K562 (cell line): ENCODE data around the gene ORC4. TPM values are rescaled to one million over a fixed set of nuclear protein-coding genes. Genes with fewer than 3 reads are reported as not detected.
A peak's percentile ranks its signal among the peaks of the same experiment; 100 is the strongest.

Source experiments
- FOXK2 ChIP-seq, 2 experiments: fragments of 450-650 bp; IDR thresholded peaks in 1 of 2; conservative IDR thresholded peaks in 1 of 2; 2 replicates each; pipeline ENCODE4 v1.6.1; 2016; ENCODE audit warnings: low read depth in 2 of 2, mild to moderate bottlenecking in 1 of 2
- HDAC1 ChIP-seq, 2 experiments: fragments of 450-650 bp; IDR thresholded peaks; 2 replicates each; pipeline ENCODE4 v1.6.1; 2016 to 2017; ENCODE audit warnings: inconsistent platforms in 1 of 2, mild to moderate bottlenecking in 1 of 2, moderate library complexity in 1 of 2
- HOXB6 ChIP-seq: fragments of 250-450 bp; sonication (Bioruptor Pico); IDR thresholded peaks from 2 replicates; pipeline ENCODE4 v1.5.1; 2022; ENCODE audit warnings: mild to moderate bottlenecking, borderline replicate concordance
- NR2C2 ChIP-seq, 2 experiments: fragments of 200-800 bp in 1 of 2; sonication (Bioruptor generic) in 1 of 2; sonication (generic) in 1 of 2; formaldehyde crosslinking in 1 of 2; IDR thresholded peaks; 2 replicates each; pipeline versions ENCODE4 v1.6.1 to v1.8.0; 2016 to 2022; ENCODE audit warnings: mild to moderate bottlenecking in 1 of 2, missing compliant biosample characterization in 1 of 2, missing genetic modification characterization in 1 of 2, missing genetic modification reagents in 1 of 2
- POLR2AphosphoS5 ChIP-seq: IDR thresholded peaks from 2 replicates; pipeline ENCODE4 v1.6.1; 2011; ENCODE audit warnings: mild to moderate bottlenecking, low read depth, low read length, moderate library complexity; ENCODE audit not compliant: control insufficient read depth, insufficient read depth
- POLR2B ChIP-seq: fragments of 450-650 bp; IDR thresholded peaks from 2 replicates; pipeline ENCODE4 v1.6.1; 2018; ENCODE audit warnings: low read depth; ENCODE audit not compliant: partially characterized antibody
- SIN3A ChIP-seq, 2 experiments: fragments of 150-350 bp in 1 of 2; IDR thresholded peaks; 2 replicates each; pipeline ENCODE4 v1.6.1; 2011 to 2016; ENCODE audit warnings: borderline replicate concordance in 2 of 2, low read depth in 2 of 2, low read length in 2 of 2, mild to moderate bottlenecking in 2 of 2, moderate library complexity in 2 of 2; ENCODE audit not compliant: control insufficient read depth in 1 of 2
- STAG1 ChIP-seq: sonication (generic); formaldehyde crosslinking; IDR thresholded peaks from 2 replicates; pipeline ENCODE4 v1.5.0; 2020; ENCODE audit warnings: missing genetic modification reagents, borderline replicate concordance
- TFAM ChIP-seq: fragments of 250-450 bp; sonication (Bioruptor Pico); conservative IDR thresholded peaks from 2 replicates; pipeline ENCODE4 v1.5.0; 2021; ENCODE audit warnings: mild to moderate bottlenecking, moderate library complexity
- ZNF766 ChIP-seq: fragments of 200-800 bp; sonication (Bioruptor generic); conservative IDR thresholded peaks from 2 replicates; pipeline ENCODE4 v1.6.1; 2016; ENCODE audit warnings: missing genetic modification characterization, missing compliant biosample characterization
- polyA plus RNA-seq, 8 experiments: library from polyadenylated mRNA; depleted of rRNA in 4 of 8; stranded (reverse) in 5 of 8; unstranded in 3 of 8; fragments of >200 nt; fragmentation: Nextera tagmentation in 2 of 8; fragmentation: Illumina TruSeq in 1 of 8; extraction: Ambion mirVana in 2 of 8; extraction: Trizol in 1 of 8; gene quantifications; 2 replicates each; pipeline versions ENCODE4 v1.2.1 to v1.2.3, GENCODE V29; 2011 to 2014; ENCODE audit warnings: inconsistent platforms in 1 of 8, missing spikeins in 1 of 8
- total RNA-seq, 7 experiments: library from RNA; depleted of rRNA in 6 of 7; stranded (reverse); fragments of >200 nt in 6 of 7; fragmentation: Illumina TruSeq in 2 of 7; extraction: Trizol in 2 of 7; gene quantifications; 2 replicates each; pipeline versions ENCODE4 v1.2.1 to v1.2.3, GENCODE V29; 2011 to 2021; ENCODE audit warnings: low replicate concordance in 1 of 7
- TF ChIP-seq, protein P1 (sequence below): sonication (generic); IDR thresholded peaks from 2 replicates; pipeline ENCODE4 v1.6.1; 2016
- TF ChIP-seq, protein P2 (sequence below): fragments of 250-450 bp; sonication (Bioruptor Pico); IDR thresholded peaks from 2 replicates; pipeline ENCODE4 v1.4.0; 2020
- TF ChIP-seq, protein P3 (sequence below): fragments of 250-450 bp; sonication (Bioruptor Pico); IDR thresholded peaks from 2 replicates; pipeline ENCODE4 v1.8.0; 2022; ENCODE audit warnings: moderate library complexity, mild to moderate bottlenecking, inconsistent platforms
- TF ChIP-seq, protein P4 (sequence below), 3 experiments: IDR thresholded peaks in 2 of 3; conservative IDR thresholded peaks in 1 of 3; 2 replicates each; pipeline ENCODE4 v1.5.1; 2011 to 2012; ENCODE audit warnings: low read length in 3 of 3, mild to moderate bottlenecking in 3 of 3, control low read depth in 2 of 3, improper control_type of control experiment in 1 of 3, inconsistent platforms in 1 of 3, low read depth in 1 of 3, mixed read lengths in 1 of 3, moderate library complexity in 1 of 3; ENCODE audit not compliant: insufficient read depth in 2 of 3

The ORC4 gene
- total and polyA plus RNA-seq, 9 of the 15 experiments (the other 6 are each of a cell fraction or from before 2014, with no cell fraction given): 58.6 to 100 (median 70.5) TPM

DNA sequence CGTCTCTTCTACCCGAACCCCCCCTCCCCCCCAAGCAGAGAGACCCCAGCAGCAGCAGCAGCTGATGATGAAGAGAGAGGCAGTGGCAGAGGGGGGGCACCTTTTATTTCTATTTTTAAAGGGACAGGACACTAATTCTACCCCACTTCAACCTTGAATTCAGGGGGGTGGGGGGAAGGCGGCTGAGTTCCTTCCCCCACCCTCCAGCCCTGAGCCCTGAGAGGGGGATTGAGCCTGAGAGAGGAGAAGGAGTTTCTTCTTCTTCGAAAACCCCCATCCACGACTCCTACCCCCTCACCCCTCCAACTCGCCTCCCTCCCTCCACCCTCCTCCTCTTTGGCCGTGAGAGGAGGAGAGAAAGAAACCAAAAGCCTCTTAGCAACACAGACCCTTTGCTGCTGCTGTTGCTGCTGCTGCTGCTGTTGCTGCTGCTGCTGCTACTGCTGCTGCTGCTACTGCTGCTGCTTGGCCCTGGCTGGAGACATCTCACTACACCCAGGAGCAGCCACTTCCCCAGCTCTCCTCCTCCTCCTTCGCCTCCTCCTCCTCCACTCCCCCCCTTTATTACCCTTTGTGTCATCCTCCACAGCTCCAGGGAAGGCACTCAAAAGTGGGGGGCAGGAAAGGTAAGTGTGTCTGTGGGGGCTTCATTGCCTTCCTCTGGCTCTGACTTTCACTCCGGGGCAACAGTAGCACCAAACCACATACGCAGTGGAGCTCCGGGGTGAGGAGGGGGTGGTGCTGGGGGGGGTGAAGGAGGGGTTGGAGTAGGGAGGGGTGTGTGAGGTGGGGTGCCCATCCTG lies 723 bp upstream of the ORC4 start, which contains the start of gene MBD5 (continued):
- TF ChIP-seq NR2C2 (CRISPR knock-in tag; IDR thresholded peaks at IDR 0.05): 0 out of 2 replicates have a peak, but pooled peaks have one; percentile 33
- TF ChIP-seq NR2C2 (tag; IDR thresholded peaks at IDR 0.05): peak; percentile 96
- no peak for TF ChIP-seq STAG1 (CRISPR knock-in tag)
- no peak for TF ChIP-seq POLR2AphosphoS5
- 0 out of 4 replicates have a peak, but pooled peaks of 1 of the 2 experiments have one; percentile 29 for TF ChIP-seq SIN3A (IDR thresholded peaks at IDR 0.05; ENCODE audit: borderline replicate concordance in 2 of 2, control insufficient read depth in 1 of 2, low read depth in 2 of 2, low read length in 2 of 2)
- 0 out of 2 replicates have a peak, but pooled peaks have one; percentile 13 for TF ChIP-seq ZNF766 (CRISPR knock-in tag)
- TF ChIP-seq, protein P1, sequence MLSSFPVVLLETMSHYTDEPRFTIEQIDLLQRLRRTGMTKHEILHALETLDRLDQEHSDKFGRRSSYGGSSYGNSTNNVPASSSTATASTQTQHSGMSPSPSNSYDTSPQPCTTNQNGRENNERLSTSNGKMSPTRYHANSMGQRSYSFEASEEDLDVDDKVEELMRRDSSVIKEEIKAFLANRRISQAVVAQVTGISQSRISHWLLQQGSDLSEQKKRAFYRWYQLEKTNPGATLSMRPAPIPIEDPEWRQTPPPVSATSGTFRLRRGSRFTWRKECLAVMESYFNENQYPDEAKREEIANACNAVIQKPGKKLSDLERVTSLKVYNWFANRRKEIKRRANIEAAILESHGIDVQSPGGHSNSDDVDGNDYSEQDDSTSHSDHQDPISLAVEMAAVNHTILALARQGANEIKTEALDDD: no peak
- no peak for TF ChIP-seq TFAM (CRISPR knock-in tag)
- TF ChIP-seq, protein P2, sequence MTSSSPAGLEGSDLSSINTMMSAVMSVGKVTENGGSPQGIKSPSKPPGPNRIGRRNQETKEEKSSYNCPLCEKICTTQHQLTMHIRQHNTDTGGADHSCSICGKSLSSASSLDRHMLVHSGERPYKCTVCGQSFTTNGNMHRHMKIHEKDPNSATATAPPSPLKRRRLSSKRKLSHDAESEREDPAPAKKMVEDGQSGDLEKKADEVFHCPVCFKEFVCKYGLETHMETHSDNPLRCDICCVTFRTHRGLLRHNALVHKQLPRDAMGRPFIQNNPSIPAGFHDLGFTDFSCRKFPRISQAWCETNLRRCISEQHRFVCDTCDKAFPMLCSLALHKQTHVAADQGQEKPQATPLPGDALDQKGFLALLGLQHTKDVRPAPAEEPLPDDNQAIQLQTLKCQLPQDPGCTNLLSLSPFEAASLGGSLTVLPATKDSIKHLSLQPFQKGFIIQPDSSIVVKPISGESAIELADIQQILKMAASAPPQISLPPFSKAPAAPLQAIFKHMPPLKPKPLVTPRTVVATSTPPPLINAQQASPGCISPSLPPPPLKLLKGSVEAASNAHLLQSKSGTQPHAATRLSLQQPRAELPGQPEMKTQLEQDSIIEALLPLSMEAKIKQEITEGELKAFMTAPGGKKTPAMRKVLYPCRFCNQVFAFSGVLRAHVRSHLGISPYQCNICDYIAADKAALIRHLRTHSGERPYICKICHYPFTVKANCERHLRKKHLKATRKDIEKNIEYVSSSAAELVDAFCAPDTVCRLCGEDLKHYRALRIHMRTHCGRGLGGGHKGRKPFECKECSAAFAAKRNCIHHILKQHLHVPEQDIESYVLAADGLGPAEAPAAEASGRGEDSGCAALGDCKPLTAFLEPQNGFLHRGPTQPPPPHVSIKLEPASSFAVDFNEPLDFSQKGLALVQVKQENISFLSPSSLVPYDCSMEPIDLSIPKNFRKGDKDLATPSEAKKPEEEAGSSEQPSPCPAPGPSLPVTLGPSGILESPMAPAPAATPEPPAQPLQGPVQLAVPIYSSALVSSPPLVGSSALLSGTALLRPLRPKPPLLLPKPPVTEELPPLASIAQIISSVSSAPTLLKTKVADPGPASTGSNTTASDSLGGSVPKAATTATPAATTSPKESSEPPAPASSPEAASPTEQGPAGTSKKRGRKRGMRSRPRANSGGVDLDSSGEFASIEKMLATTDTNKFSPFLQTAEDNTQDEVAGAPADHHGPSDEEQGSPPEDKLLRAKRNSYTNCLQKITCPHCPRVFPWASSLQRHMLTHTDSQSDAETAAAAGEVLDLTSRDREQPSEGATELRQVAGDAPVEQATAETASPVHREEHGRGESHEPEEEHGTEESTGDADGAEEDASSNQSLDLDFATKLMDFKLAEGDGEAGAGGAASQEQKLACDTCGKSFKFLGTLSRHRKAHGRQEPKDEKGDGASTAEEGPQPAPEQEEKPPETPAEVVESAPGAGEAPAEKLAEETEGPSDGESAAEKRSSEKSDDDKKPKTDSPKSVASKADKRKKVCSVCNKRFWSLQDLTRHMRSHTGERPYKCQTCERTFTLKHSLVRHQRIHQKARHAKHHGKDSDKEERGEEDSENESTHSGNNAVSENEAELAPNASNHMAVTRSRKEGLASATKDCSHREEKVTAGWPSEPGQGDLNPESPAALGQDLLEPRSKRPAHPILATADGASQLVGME (CRISPR knock-in tag): no peak
- TF ChIP-seq, protein P3, sequence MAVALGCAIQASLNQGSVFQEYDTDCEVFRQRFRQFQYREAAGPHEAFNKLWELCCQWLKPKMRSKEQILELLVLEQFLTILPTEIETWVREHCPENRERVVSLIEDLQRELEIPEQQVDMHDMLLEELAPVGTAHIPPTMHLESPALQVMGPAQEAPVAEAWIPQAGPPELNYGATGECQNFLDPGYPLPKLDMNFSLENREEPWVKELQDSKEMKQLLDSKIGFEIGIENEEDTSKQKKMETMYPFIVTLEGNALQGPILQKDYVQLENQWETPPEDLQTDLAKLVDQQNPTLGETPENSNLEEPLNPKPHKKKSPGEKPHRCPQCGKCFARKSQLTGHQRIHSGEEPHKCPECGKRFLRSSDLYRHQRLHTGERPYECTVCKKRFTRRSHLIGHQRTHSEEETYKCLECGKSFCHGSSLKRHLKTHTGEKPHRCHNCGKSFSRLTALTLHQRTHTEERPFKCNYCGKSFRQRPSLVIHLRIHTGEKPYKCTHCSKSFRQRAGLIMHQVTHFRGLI: no peak
- TF ChIP-seq POLR2B: peak; percentile 20
- no peak for TF ChIP-seq HOXB6
- TF ChIP-seq, protein P4, sequence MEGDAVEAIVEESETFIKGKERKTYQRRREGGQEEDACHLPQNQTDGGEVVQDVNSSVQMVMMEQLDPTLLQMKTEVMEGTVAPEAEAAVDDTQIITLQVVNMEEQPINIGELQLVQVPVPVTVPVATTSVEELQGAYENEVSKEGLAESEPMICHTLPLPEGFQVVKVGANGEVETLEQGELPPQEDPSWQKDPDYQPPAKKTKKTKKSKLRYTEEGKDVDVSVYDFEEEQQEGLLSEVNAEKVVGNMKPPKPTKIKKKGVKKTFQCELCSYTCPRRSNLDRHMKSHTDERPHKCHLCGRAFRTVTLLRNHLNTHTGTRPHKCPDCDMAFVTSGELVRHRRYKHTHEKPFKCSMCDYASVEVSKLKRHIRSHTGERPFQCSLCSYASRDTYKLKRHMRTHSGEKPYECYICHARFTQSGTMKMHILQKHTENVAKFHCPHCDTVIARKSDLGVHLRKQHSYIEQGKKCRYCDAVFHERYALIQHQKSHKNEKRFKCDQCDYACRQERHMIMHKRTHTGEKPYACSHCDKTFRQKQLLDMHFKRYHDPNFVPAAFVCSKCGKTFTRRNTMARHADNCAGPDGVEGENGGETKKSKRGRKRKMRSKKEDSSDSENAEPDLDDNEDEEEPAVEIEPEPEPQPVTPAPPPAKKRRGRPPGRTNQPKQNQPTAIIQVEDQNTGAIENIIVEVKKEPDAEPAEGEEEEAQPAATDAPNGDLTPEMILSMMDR (IDR thresholded peaks at IDR 0.05 in 2 of 3, conservative IDR thresholded peaks at IDR 0.05 in 1 of 3; ENCODE audit: insufficient read depth in 2 of 3, low read depth in 1 of 3, low read length in 3 of 3): no peak
- 0 out of 4 replicates have a peak, but pooled peaks of 1 of the 2 experiments have one; percentile 44 for TF ChIP-seq HDAC1 (IDR thresholded peaks at IDR 0.05)
- peak in 1 of 2 experiments; percentile 11; a peak in 2 of 4 replicates for TF ChIP-seq FOXK2 (conservative IDR thresholded peaks at IDR 0.05 in 1 of 2, IDR thresholded peaks at IDR 0.05 in 1 of 2; ENCODE audit: low read depth in 2 of 2)
